ENCODE results near the gene TFAM. TPM values are rescaled to one million over a fixed set of nuclear protein-coding genes. Genes with fewer than 3 reads are reported as not detected.

The TFAM gene
- total and polyA plus RNA-seq, 2 donors (not counting 1 experiment from before 2014, with no cell fraction given), result 8.2 to 38.4 TPM

DNA sequence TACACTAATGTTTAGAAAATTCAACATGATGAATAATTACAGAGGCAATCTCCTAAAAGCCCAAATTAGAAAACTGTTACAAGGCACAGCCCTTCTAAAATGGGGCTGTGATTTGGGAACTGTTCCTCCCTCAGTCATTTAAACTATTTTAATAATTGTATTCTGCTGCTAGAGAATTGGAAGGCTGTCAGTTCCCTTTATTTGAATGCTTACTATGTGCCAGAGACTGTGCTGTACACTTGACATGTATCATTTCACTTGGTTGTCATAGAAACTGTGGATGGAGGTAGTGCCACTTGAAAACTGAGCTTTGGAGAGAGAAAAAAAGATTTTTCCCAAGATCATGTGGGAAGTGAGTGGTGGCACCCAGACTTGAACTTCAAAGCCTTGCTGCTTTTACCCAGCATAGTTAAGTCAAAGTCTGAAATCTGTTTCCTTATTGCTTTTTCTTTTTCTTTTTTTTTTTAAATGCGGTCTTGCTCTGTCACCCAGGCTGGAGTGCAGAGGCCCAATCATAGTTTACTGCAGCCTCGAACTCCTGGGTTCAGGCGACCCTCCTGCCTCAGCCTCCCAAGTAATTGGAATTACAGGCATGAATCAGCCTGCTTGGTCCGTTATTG lies 26.8 kb upstream of the TFAM start:
- Mint-ChIP-seq H3K9me3 (ENCODE audit: insufficient read depth) (no peaks in the 10 kb centered on the region), H3K27me3 (no peaks in the 10 kb centered on the region), H3K27ac (no peak overlapping the region), H3K4me3 (no peak overlapping the region), H3K4me1 (peaks cover 26% of the 10 kb centered on the region)
- Histone ChIP-seq H2AFZ (ENCODE audit: insufficient read depth, low read depth, low read length, poor library complexity, severe bottlenecking) (no peak overlapping the region), H3K9ac (ENCODE audit: low read length) (no peak overlapping the region), H4K20me1 (ENCODE audit: control insufficient read depth, insufficient read depth, low read length, poor library complexity, severe bottlenecking) (peaks cover 24% of the 10 kb centered on the region), H3K4me1 (ENCODE audit: control insufficient read depth in 2 of 2, insufficient read depth in 2 of 2, low read length in 2 of 2) (peaks cover 0 to 23% of the 10 kb centered on the region in 2 donors), H3K9me3 (ENCODE audit: control extremely low read depth in 1 of 3, control insufficient read depth in 2 of 3, insufficient read depth in 1 of 3, low read length in 2 of 3) (no peaks in the 10 kb centered on the region), H3K4me2 (replicated peaks; ENCODE audit: low read depth, low read length, poor library complexity, severe bottlenecking) (no peak overlapping the region), H3K4me3 (ENCODE audit: control extremely low read depth in 1 of 5, extremely low read depth in 1 of 5, insufficient read depth in 1 of 5, low read depth in 2 of 5, low read length in 4 of 5) (no peak overlapping the region), H3K36me3 (replicated peaks in 1 of 2; ENCODE audit: control extremely low read depth in 1 of 2, control insufficient read depth in 1 of 2, extremely low read depth in 1 of 2, insufficient read depth in 2 of 2, low read length in 1 of 2) (peaks cover 2 to 8% of the 10 kb centered on the region in 2 experiments), H3K79me2 (ENCODE audit: control insufficient read depth, insufficient read depth, low read length) (peaks cover 47% of the 10 kb centered on the region), H3K27me3 (replicated peaks in 1 of 4; ENCODE audit: control extremely low read depth in 1 of 4, control insufficient read depth in 3 of 4, insufficient read depth in 4 of 4, low read length in 3 of 4) (no peaks in the 10 kb centered on the region), H3K27ac (ENCODE audit: low read length in 2 of 2) (no peak overlapping the region)
- intact Hi-C loops (cut with micrococcal nuclease), result no loop called here
- WGBS (ENCODE audit: insufficient coverage), result 100% methylated on average over 1 of the region's 4 CpGs
- ChIA-PET CTCF (no interaction called here), POLR2A (no interaction called here)
- TF ChIP-seq, protein P1, sequence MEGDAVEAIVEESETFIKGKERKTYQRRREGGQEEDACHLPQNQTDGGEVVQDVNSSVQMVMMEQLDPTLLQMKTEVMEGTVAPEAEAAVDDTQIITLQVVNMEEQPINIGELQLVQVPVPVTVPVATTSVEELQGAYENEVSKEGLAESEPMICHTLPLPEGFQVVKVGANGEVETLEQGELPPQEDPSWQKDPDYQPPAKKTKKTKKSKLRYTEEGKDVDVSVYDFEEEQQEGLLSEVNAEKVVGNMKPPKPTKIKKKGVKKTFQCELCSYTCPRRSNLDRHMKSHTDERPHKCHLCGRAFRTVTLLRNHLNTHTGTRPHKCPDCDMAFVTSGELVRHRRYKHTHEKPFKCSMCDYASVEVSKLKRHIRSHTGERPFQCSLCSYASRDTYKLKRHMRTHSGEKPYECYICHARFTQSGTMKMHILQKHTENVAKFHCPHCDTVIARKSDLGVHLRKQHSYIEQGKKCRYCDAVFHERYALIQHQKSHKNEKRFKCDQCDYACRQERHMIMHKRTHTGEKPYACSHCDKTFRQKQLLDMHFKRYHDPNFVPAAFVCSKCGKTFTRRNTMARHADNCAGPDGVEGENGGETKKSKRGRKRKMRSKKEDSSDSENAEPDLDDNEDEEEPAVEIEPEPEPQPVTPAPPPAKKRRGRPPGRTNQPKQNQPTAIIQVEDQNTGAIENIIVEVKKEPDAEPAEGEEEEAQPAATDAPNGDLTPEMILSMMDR (IDR thresholded peaks at IDR 0.05), result no peak
- TF ChIP-seq EZH2 (IDR thresholded peaks at IDR 0.05; ENCODE audit: borderline replicate concordance, insufficient read depth, low read depth, low read length, poor library complexity, severe bottlenecking), result no peak
- DNase-seq (no peak), ATAC-seq (ENCODE audit: low read depth) (no peak)

DNA sequence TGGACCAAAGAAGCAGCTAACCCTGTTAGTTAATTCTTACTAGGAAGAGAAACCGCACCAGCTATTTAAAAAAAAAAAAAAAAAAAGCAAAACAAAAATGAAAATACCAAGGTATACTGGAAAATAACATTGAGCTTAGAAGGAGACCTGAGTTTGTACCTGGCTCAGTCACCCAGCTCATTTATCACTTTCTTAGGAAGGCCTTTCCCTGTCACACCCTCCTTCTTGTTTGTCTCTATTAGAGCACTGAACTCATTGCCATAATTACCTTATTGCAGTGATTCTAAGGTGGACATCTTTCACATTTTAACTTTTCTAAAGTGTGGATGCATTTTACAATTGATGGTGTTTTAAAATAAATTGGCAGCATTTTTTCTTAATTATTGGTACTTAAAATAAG lies 26.3 kb upstream of the TFAM start:
- H4K20me1 ChIP-seq (ENCODE audit: control insufficient read depth, insufficient read depth, low read length, poor library complexity, severe bottlenecking), result peaks cover 23% of the 10 kb centered on the region
- no peaks in the 10 kb centered on the region for H3K27me3 ChIP-seq (replicated peaks in 1 of 4; ENCODE audit: control extremely low read depth in 1 of 4, control insufficient read depth in 3 of 4, insufficient read depth in 4 of 4, low read length in 3 of 4)
- peaks cover 0 to 23% of the 10 kb centered on the region in 2 donors for H3K4me1 ChIP-seq (ENCODE audit: control insufficient read depth in 2 of 2, insufficient read depth in 2 of 2, low read length in 2 of 2)
- ChIA-PET CTCF (interaction anchor here (0.6 to 2.2 kb wide), 3 partner anchors 59 to 169 kb away, joined by 3 to 6 read pairs (median 3); no protein-coding TSS in a partner anchor), POLR2A (no interaction called here)
- ATAC-seq (ENCODE audit: low read depth), result no peak
- peaks cover 44% of the 10 kb centered on the region for H3K79me2 ChIP-seq (ENCODE audit: control insufficient read depth, insufficient read depth, low read length)
- intact Hi-C loops (cut with micrococcal nuclease), result no loop called here
- H3K36me3 ChIP-seq (replicated peaks in 1 of 2; ENCODE audit: control extremely low read depth in 1 of 2, control insufficient read depth in 1 of 2, extremely low read depth in 1 of 2, insufficient read depth in 2 of 2, low read length in 1 of 2), result peaks cover 2 to 13% of the 10 kb centered on the region in 2 experiments
- no peak overlapping the region for H3K9ac ChIP-seq (ENCODE audit: low read length)
- DNase-seq, result no peak
- H3K9me3 Mint-ChIP-seq (ENCODE audit: insufficient read depth), result no peaks in the 10 kb centered on the region
- peak overlapping the region in 1 of 2 donors; percentile 2 for H3K27ac ChIP-seq (ENCODE audit: low read length in 2 of 2)
- WGBS (ENCODE audit: insufficient coverage), result no CpG with 5 or more reads among the region's 1 CpG
- peaks cover 26% of the 10 kb centered on the region for H3K4me1 Mint-ChIP-seq
- no peaks in the 10 kb centered on the region for H3K27me3 Mint-ChIP-seq
- H3K4me3 Mint-ChIP-seq, result no peak overlapping the region
- H3K27ac Mint-ChIP-seq, result no peak overlapping the region
- H2AFZ ChIP-seq (ENCODE audit: insufficient read depth, low read depth, low read length, poor library complexity, severe bottlenecking), result no peak overlapping the region
- H3K4me2 ChIP-seq (replicated peaks; ENCODE audit: low read depth, low read length, poor library complexity, severe bottlenecking), result no peak overlapping the region
- H3K9me3 ChIP-seq (ENCODE audit: control extremely low read depth in 1 of 3, control insufficient read depth in 2 of 3, insufficient read depth in 1 of 3, low read length in 2 of 3), result no peaks in the 10 kb centered on the region
- TF ChIP-seq EZH2 (IDR thresholded peaks at IDR 0.05; ENCODE audit: borderline replicate concordance, insufficient read depth, low read depth, low read length, poor library complexity, severe bottlenecking), result no peak
- TF ChIP-seq, protein P1 (IDR thresholded peaks at IDR 0.05), result no peak
- H3K4me3 ChIP-seq (ENCODE audit: control extremely low read depth in 1 of 5, extremely low read depth in 1 of 5, insufficient read depth in 1 of 5, low read depth in 2 of 5, low read length in 4 of 5), result no peak overlapping the region

Measured in B cell (primary cell).